Pons (tissue), 1 donor: ENCODE measurements around the gene PCDHGA6.
"Not testable (repeated sequence)": the region's sequence is repeated elsewhere in the genome, so short reads cannot be mapped to it uniquely, and the experiment has no call there.

ENCODE experiments used
- DNase-seq: peaks from one replicate; pipeline ENCODE4 v3.0.0-alpha.2; 2016; ENCODE audit warnings: low spot score

PCDHGA6 gene

DNA sequence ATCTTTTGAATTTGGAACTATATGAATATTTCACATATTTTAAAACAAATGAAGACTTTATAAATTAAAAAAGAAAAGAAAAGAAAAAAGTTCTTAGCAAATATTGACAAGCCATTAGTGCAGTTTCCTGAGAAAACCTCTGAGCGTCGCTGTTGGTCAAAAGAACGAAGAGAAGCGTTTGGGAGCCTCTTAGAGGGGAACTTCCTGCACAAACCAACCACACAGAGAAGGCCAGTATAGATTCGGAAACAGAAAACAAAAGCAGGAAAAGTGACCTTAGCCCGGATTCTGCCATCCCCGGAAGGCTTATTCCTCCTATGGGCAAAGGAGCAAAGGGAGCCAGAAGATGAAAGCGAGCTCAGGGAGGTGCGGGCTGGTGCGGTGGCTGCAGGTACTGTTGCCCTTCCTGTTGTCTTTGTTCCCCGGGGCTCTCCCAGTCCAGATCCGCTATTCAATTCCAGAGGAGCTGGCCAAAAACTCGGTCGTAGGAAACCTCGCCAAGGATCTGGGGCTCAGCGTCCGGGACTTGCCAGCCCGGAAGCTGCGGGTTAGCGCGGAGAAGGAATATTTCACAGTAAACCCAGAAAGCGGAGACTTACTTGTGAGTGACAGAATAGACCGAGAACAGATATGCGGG lies 13.8 kb upstream of the PCDHGA6 start, which contains the start of gene PCDHGB2:
TSS of gene PCDHGB2 (plus strand) at position 205 of the 637 bp plus-strand sequence. CDS start at position 347, 142 bp downstream.
- DNase-seq = peak; percentile 30

DNA sequence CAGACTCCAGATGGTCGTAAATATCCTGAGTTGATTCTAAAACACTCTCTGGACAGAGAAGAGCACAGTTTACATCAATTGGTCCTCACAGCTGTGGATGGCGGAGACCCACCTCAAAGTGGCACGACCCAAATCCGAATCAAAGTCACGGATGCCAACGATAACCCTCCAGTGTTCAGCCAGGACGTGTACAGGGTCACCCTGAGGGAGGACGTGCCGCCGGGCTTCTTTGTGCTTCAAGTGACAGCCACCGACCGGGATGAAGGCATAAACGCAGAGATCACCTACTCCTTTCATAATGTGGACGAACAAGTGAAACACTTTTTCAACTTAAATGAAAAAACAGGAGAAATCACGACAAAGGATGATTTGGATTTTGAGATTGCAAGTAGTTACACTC lies 13.0 kb upstream of the PCDHGA6 start:
- no peak for DNase-seq

DNA sequence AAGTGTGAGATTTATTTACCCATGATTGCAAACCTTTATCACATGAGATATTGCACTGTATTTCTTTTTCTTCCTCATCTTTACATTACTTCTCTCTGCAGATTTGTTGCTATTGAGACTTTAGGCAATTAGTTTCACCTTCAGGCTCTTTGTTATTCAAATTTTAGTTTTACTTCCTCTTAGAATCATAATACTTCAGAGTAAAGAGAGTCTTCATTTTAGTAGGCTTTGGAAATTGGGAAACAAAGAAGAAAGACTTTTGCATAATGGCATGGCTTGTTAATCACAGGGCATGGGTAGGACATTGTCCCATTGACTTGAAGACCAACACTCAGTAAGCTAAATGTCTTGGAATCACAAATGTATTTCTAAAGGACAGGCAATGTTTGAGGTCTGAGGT lies 11.0 kb upstream of the PCDHGA6 start:
- DNase-seq = no peak

DNA sequence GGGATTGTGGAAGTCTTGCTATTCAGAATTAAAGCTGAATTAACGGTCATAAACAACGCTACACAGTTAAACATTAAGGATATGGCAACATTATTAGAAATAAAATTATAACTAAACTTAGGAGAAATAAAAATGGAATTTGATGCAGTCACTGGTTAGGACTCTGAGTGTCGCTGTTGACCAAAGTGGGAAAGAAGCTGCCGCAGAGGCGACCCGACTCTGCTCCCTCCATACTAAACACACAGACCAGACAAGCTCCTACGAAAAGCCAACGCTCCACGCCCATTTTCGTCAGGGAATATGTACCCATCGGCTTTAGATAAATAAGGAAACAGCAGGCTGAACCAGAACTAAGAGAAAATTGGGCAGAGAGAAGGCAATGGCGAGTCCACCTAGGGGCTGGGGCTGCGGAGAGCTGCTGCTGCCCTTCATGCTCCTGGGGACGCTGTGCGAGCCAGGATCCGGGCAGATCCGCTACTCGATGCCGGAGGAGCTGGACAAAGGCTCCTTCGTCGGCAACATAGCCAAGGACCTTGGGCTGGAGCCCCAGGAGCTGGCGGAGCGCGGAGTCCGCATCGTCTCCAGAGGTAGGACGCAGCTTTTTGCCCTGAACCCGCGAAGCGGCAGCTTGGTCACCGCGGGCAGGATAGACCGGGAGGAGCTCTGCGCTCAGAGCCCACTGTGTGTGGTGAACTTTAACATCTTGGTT lies 9.6 kb upstream of the PCDHGA6 start, which contains the start of gene PCDHGA5:
TSS of gene PCDHGA5 (plus strand) at position 211 of the 709 bp plus-strand sequence. CDS start at position 380, 169 bp downstream.
- DNase-seq = no peak

DNA sequence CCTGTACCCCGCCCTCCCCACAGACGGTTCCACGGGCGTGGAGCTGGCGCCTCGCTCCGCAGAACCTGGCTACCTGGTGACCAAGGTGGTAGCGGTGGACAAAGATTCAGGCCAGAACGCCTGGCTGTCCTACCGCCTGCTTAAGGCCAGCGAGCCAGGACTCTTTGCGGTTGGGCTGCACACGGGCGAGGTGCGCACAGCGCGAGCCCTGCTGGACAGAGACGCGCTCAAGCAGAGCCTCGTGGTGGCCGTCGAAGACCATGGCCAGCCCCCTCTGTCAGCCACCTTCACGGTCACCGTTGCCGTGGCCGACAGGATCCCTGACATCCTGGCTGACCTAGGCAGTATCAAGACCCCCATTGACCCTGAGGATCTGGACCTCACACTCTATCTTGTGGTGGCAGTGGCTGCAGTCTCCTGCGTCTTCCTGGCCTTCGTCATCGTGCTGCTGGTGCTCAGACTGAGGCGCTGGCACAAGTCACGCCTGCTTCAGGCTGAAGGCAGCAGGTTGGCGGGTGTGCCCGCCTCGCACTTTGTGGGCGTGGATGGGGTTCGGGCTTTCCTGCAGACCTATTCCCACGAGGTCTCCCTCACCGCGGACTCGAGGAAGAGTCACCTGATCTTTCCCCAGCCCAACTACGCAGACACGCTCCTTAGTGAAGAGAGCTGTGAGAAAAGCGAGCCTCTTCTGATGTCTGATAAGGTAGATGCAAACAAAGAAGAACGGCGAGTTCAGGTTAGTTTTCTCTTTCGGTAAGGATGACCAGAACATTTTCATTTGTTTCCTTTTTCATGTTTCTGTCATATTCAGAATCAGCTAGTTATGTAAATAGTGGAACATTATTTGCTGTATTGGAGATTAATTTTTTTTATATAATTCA lies 7.4 kb upstream of the PCDHGA6 start:
- no peak for DNase-seq

DNA sequence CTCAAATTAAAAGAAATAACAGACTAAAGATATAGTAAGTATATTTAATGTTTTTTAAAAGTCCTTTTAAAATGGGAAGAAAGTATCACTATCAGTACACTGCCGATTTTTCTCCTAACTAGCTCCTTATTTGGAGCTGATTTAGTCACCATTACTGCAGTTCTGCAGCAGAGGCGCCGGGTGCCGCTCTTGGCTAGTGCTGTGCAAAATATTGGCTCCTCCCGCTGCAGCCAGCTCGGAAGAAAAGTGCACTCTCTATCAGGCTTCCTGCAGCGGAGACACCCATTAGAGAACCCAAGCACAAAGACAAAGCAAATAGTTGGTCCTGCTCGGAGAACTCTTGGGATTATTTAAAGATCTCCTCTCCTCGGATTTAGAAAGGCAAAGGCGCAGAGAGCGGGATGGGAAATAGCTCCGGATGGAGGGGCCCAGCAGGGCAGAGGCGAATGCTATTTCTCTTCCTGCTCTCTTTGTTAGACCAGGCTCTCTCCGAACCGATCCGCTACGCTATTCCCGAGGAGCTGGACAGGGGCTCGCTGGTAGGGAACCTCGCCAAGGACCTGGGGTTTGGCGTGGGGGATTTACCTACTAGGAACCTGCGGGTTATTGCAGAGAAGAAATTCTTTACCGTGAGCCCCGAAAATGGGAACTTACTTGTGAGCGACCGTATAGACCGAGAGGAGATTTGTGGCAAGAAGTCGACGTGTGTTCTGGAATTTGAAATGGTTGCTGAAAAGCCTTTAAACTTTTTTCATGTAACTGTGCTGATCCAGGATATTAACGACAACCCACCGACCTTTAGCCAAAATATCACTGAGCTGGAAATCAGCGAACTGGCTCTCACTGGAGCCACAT lies 3.5 kb upstream of the PCDHGA6 start, which contains the start of gene PCDHGB3:
TSS of gene PCDHGB3 (plus strand) at position 249 of the 855 bp plus-strand sequence. CDS start at position 402, 153 bp downstream.
- DNase-seq = no peak

DNA sequence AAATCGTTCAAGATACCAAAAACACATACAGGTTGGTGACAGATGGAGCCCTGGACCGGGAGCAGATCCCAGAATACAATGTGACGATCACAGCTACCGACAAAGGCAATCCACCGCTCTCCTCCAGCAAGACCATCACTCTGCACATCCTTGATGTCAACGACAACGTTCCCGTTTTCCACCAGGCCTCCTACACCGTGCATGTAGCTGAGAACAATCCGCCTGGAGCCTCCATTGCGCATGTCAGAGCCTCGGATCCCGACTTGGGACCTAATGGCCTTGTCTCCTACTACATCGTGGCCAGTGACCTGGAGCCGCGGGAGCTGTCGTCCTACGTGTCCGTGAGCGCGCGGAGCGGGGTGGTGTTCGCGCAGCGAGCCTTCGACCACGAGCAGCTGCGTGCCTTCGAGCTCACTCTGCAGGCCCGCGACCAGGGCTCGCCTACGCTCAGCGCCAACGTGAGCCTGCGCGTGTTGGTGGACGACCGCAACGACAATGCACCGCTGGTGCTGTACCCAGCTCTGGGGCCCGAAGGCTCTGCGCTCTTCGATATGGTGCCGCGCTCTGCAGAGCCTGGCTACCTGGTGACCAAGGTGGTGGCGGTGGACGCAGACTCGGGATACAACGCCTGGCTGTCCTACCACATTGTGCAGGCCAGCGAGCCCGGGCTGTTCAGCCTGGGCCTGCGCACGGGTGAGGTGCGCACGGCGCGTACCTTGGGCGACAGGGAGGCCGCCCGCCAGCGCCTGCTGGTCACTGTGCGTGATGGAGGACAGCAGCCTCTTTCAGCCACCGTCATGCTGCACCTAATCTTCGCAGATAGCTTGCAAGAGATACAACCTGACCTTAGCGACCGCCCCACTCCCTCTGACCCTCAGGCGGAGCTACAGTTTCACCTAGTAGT lies 1.9 kb upstream of the PCDHGA6 start:
- no peak for DNase-seq

DNA sequence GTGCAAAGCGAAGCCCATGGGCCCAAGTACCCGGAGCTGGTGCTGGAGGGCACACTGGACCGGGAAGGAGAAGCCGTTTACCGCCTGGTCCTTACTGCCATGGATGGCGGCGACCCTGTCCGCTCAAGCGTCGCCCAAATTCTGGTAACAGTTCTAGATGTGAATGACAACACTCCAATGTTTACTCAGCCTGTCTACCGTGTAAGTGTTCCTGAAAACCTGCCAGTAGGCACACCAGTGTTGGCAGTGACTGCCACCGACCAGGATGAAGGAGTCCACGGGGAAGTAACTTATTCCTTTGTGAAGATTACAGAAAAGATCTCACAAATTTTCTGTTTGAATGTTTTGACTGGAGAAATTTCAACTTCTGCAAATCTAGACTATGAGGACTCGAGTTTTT lies 936 bp downstream of the PCDHGA6 start:
- DNase-seq = no peak

DNA sequence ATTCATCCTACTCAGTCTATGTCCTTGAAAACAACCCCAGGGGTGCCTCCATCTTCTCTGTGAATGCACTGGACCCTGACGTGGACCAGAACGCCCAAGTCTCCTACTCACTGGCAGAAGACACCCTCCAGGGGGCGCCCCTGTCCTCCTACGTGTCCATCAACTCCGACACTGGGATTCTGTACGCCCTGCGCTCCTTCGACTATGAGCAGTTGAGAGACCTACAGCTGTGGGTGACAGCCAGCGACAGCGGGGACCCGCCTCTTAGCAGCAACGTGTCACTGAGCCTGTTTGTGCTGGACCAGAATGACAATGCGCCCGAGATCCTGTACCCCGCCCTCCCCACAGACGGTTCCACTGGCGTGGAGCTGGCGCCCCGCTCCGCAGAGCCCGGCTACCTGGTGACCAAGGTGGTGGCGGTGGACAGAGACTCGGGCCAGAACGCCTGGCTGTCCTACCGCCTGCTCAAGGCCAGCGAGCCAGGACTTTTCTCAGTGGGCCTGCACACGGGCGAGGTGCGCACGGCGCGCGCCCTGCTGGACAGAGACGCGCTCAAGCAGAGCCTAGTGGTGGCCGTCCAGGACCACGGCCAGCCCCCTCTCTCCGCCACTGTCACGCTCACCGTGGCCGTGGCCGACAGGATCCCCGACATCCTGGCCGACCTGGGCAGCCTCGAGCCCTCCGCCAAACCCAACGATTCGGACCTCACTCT lies 1.9 kb downstream of the PCDHGA6 start:
- not testable (repeated sequence) for DNase-seq

DNA sequence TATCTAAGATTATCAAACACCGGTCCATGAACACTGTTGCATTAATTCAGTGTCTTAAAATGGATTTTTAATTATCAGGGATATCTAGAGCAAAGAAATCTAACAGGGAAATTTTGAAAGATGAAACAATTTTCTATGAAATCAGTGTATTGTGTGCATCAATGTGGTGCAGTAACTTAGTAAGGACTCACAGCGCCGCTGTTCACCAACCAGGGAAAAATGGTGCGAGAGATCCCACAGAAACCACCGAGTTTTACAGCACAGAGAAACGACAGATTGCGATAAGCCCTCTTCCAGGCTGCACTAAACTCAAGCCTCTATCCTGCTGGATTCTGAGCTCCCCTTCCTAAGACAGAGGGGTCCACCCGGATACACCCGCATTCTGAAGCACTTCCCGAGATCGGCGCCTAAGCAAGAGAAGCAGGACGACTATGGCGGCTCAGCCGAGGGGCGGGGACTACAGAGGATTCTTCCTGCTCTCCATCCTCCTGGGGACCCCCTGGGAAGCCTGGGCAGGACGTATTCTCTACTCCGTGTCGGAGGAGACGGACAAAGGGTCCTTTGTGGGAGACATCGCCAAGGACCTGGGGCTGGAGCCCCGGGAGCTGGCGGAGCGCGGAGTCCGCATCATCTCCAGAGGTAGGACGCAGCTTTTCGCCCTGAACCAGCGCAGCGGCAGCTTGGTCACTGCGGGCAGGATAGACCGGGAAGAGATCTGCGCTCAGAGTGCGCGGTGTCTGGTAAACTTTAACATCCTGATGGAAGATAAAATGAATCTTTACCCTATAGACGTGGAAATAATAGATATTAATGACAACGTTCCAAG lies 9.0 kb downstream of the PCDHGA6 start, which contains the start of gene PCDHGA7:
TSS of gene PCDHGA7 (plus strand) at position 274 of the 826 bp plus-strand sequence. CDS start at position 432, 158 bp downstream.
- DNase-seq = no peak

DNA sequence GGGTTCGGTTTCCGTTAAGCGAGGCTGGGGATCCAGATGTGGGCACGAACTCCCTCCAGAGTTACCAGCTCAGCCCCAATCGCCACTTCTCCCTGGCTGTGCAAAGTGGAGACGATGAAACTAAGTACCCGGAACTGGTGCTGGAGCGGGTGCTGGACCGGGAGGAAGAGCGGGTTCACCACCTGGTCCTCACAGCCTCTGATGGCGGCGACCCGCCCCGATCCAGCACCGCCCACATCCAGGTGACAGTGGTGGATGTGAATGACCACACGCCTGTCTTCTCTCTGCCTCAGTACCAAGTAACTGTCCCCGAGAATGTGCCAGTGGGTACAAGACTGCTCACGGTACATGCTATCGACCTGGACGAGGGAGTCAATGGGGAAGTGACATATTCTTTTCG lies 9.7 kb downstream of the PCDHGA6 start:
- no peak for DNase-seq

DNA sequence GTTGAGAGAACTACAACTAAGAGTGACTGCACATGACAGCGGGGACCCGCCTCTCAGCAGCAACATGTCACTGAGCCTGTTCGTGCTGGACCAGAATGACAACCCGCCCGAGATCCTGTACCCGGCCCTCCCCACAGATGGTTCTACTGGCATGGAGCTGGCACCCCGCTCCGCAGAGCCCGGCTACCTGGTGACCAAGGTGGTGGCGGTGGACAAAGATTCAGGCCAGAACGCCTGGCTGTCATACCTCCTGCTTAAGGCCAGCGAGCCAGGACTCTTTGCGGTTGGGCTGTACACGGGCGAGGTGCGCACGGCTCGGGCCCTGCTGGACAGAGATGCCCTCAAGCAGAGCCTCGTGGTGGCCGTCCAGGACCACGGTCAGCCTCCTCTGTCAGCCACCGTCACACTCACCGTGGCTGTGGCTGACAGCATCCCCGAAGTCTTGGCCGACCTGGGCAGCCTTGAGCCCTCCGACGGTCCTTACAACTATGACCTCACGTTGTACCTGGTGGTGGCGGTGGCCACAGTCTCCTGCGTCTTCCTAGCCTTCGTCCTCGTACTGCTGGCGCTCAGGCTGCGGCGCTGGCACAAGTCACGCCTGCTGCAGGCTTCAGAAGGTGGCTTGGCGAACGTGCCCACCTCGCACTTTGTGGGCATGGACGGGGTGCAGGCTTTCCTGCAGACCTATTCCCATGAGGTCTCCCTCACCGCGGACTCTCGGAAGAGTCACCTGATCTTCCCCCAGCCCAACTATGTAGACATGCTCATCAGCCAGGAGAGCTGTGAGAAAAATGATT lies 11.0 kb downstream of the PCDHGA6 start:
- no peak for DNase-seq

DNA sequence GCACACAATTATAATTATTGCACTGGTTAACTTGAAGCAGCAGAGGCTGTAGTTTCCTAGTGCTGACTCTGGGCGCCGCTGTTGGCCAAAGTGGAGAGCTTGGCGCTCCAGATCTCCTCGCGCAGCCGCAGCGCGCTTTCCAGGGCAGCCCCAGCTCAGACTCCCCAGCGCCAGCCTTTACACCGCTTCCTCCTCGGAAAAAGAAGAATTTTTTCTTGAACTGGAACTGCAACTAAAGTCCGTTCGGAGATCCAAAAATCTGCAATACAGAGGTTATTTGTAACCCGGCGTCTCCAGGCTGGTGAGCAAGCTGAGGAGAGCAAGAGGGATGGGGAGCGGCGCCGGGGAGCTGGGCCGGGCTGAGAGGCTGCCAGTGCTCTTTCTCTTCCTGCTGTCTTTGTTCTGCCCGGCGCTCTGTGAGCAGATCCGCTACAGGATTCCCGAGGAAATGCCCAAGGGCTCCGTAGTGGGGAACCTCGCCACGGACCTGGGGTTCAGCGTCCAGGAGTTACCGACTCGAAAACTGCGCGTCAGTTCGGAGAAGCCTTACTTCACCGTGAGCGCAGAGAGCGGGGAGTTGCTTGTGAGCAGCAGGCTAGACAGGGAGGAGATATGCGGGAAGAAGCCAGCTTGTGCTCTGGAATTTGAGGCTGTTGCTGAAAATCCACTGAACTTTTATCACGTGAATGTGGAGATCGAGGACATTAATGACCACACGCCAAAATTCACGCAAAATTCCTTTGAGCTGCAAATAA lies 14.0 kb downstream of the PCDHGA6 start, which contains the start of gene PCDHGB4:
TSS of gene PCDHGB4 (plus strand) at position 142 of the 755 bp plus-strand sequence. CDS start at position 329, 187 bp downstream.
- not testable (repeated sequence) for DNase-seq

DNA sequence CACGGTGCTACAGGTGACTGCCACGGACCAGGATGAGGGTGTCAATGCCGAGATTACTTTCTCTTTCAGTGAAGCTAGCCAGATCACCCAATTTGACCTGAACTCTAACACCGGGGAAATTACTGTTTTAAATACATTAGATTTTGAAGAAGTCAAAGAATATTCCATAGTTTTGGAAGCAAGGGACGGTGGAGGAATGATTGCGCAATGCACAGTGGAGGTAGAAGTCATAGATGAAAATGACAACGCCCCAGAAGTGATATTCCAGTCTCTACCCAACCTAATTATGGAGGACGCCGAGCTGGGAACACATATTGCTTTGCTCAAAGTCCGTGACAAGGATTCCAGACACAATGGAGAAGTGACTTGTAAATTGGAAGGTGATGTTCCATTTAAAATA lies 15.0 kb downstream of the PCDHGA6 start:
- DNase-seq = no peak

DNA sequence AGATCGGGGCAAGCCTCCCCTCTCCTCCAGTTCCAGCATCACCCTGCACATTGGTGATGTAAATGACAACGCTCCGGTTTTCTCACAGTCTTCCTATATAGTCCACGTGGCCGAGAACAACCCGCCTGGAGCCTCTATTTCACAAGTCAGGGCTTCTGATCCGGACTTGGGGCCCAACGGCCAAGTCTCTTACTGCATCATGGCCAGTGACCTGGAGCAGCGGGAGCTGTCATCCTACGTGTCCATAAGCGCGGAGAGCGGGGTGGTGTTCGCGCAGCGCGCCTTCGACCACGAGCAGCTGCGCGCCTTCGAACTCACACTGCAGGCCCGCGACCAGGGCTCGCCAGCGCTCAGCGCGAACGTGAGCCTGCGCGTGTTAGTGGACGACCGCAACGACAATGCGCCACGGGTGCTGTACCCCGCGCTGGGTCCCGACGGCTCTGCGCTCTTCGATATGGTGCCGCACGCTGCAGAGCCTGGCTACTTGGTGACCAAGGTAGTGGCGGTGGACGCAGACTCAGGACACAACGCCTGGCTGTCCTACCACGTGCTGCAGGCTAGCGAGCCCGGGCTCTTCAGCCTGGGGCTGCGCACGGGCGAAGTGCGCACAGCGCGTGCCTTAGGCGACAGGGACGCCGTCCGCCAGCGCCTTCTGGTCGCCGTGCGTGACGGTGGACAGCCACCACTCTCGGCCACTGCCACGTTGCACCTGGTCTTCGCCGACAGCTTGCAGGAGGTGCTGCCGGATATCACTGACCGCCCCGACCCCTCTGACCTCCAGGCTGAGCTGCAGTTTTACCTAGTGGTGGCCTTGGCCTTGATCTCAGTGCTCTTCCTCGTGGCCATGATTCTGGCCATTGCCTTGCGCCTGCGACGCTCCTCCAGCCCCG lies 15.7 kb downstream of the PCDHGA6 start:
- DNase-seq = no peak
